Kidney (tissue), 14 donors: ENCODE results near the gene EPHA2. TPM values are rescaled to one million over a fixed set of nuclear protein-coding genes. Genes with fewer than 3 reads are reported as not detected.
A peak's percentile ranks its signal among the peaks of the same experiment; 100 is the strongest.

Experiments used
- DNase-seq, 5 donors: peaks; one replicate each; pipeline ENCODE4 v3.0.0-alpha.2; 2013 to 2020
- FAIRE-seq: peaks from 2 replicates; lab custom pipeline; 2012; peaks lifted over from hg19 to GRCh38; lab: Jason Lieb, UNC
- H3K27ac ChIP-seq, 2 donors: one replicate each; pipeline ENCODE4 v1.7.0; 2013; ENCODE audit warnings: low read depth in 2 of 2, low read length in 2 of 2, inconsistent platforms in 1 of 2
- H3K27me3 ChIP-seq: one replicate; pipeline ENCODE4 v1.7.1; 2013; ENCODE audit warnings: low read length, inconsistent platforms; ENCODE audit not compliant: control insufficient read depth, insufficient read depth
- H3K36me3 ChIP-seq, 3 donors: one replicate each; pipeline versions ENCODE4 v1.7.0 to v1.7.1; 2013; ENCODE audit warnings: low read length in 3 of 3, control low read depth in 1 of 3, inconsistent platforms in 1 of 3; ENCODE audit not compliant: insufficient read depth in 3 of 3, control insufficient read depth in 2 of 3
- H3K4me1 ChIP-seq, 3 donors: one replicate each; pipeline versions ENCODE4 v1.7.0 to v1.7.1; 2013; ENCODE audit warnings: low read length in 3 of 3, inconsistent platforms in 1 of 3, low read depth in 1 of 3; ENCODE audit not compliant: control insufficient read depth in 2 of 3, insufficient read depth in 2 of 3
- H3K4me3 ChIP-seq, 3 donors: one replicate each; pipeline versions ENCODE4 v1.7.0 to v1.8.1; 2013; ENCODE audit warnings: low read length in 3 of 3, control low read depth in 1 of 3, inconsistent platforms in 1 of 3
- H3K9ac ChIP-seq, 3 donors: one replicate each; pipeline versions ENCODE4 v1.7.0 to v1.7.1; 2013; ENCODE audit warnings: low read length in 3 of 3, control low read depth in 1 of 3, inconsistent platforms in 1 of 3
- H3K9me3 ChIP-seq, 3 donors: one replicate each; pipeline versions ENCODE4 v1.7.0 to v1.7.1; 2013; ENCODE audit warnings: low read length in 3 of 3, control low read depth in 1 of 3, inconsistent platforms in 1 of 3; ENCODE audit not compliant: control insufficient read depth in 2 of 3, insufficient read depth in 1 of 3
- CTCF ChIP-seq: IDR thresholded peaks from 3 replicates; pipeline ENCODE4 v1.5.1; 2012; ENCODE audit warnings: mild to moderate bottlenecking, moderate library complexity, borderline replicate concordance; ENCODE audit not compliant: insufficient read depth; ENCODE audit errors: extremely low read depth
- intact Hi-C: fragments of 100-400 bp; cut with DNase I; formaldehyde crosslinking; loops from one replicate; pipeline ENCODE4 v1.11.1; 2022
- polyA plus RNA-seq: library from polyadenylated mRNA; stranded (reverse); fragments of 350-450 nt; fragmentation: Illumina TruSeq; extraction: RNeasy Lipid Tissue Mini Kit (QIAGEN cat#74804); gene quantifications from one replicate; pipeline ENCODE4 v1.2.3, GENCODE V29; 2014; ENCODE audit warnings: low read depth, low replicate concordance; ENCODE audit not compliant: insufficient read depth
- total RNA-seq: library from RNA; stranded (reverse); fragmentation: NEBNext Ultra II Directional; extraction: Animal tissue kit (Norgen Biotek cat#: 25700); gene quantifications from one replicate; pipeline ENCODE4 v1.2.1, GENCODE V29; 2021
- donor health status: control.
- donor health status: control.
- donor health status: control.
- donor health status: control.
- donor health status: control.
- donor health status: DM: yes; HTN: yes; CAD: no.
- donor health status: Normal renal cell carcinoma (clear cell type).

The EPHA2 gene
- total and polyA plus RNA-seq, 2 donors from 2014 or later = 5.5 to 34.2 TPM

DNA sequence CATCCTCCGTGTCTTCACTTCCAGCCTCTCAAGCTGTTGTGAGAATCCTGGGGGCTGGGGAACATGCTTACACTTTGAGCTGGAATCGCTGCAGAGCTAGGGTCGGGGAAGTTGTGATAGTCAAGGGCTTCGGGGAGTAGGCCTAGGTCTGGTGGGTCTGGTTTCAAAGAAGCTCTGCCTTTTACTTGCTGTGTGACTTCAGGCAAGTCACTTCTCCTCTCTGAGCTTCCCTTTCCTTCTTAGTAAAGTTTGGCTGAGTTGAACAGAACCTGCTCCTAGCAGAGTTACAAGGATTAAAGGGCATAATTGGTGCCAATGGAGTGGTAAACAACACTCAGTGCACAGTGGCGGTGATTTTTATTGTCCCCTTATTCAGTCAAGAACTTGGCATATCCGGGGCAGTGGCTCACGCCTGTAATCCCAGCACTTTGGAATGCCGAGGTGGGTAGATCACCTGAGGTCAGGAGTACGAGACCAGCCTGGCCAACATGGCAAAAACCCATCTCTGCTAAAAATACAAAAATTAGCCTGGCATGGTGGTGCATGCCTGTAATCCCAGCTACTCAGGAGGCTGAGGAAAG, 30.9 kb upstream of the EPHA2 start:
- Histone ChIP-seq H3K4me3 (no peak overlapping the region), H3K9me3 (no peaks in the 10 kb centered on the region), H3K4me1 (peaks cover under 1 to 14% (median 3%) of the 10 kb centered on the region in 3 donors), H3K27ac (no peak overlapping the region), H3K27me3 (no peaks in the 10 kb centered on the region), H3K9ac (no peak overlapping the region), H3K36me3 (no peaks in the 10 kb centered on the region)
- intact Hi-C loops = loop anchor here (5.0 kb wide), 1 partner anchor 109 kb away; no protein-coding TSS in a partner anchor
- FAIRE-seq = no peak
- TF ChIP-seq CTCF = no peak
- no peak for DNase-seq

DNA sequence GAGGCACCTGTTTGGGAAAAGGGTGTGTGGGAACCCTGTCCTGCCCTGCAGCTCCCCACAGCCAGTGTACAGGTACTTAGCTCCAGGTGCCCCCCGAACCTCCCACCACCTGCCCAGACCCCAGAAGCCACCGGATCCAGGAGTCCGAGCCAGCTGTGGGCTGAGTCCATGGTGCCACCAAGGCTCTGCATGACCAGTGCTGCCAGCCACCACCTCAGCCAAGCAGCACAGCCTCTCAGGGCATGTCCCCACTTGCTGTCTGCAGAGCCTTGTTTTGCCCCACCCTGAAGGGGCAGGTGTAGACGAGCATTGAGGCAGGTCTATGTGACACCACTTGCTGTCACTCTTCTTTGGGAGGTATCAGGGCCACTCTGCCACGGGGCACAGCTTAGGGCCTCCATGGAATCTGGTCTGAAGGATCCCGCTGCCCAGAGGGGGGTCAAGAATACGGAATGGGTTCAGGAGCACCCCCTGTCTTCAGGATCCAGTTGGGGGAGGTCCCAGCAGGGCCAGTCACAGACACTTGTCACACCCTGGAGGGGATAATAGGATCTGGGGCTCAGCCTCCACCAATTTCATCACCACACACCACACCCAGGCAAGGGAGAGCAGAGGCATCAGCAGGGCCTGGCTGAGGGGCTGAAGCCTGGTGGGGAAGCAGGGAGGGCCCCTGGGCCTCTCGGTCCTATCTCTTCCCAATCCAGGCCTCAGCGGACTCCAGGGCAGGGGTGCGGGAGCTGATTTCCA, 28.9 kb upstream of the EPHA2 start:
- Histone ChIP-seq H3K4me3 (no peak overlapping the region), H3K9ac (no peak overlapping the region), H3K9me3 (no peaks in the 10 kb centered on the region), H3K27ac (no peak overlapping the region), H3K4me1 (peaks cover 3 to 18% (median 5%) of the 10 kb centered on the region in 3 donors), H3K36me3 (no peaks in the 10 kb centered on the region), H3K27me3 (no peaks in the 10 kb centered on the region)
- DNase-seq = no peak
- FAIRE-seq = no peak
- TF ChIP-seq CTCF = no peak
- intact Hi-C loops = loop anchor here (5.0 kb wide), 1 partner anchor 107 kb away; no protein-coding TSS in a partner anchor

DNA sequence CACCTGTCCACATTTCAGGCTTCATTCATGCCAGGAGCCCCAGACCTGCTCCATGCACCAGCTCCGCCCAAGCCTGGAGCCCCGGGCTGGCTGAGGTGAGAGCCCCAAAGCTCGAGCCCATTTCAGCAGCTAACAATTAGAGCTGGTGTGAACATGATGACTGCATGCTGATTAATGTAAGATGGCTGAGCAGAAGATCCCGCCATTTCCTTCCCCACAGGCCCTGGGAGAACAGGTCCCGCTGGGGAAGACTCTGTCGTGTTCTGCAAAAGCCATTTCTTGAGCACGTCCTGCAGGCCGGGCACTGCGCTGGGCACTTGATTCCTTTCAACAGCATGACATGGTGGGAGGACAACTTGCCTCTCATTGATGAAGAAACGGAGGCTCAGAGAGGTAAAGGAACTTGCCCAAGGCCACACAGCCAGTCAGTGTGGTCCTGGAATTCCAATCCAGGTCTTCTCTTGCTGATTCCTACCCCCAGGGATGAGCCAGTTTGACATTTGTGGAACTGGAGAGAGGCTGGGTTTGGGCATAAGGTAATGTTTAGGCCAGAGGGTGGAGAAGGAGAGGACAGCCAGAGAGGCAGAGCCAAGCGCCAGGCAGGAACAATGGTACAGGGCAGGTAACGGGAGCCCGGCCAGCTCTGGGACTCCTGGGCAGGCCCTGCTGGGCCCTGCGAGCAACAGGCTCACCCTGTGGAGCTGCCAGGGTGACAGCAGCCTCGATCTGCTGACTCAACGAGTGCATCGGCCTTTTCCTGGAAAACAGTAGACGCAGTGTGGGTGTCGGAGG, 28.1 kb upstream of the EPHA2 start:
- Histone ChIP-seq H3K36me3 (no peaks in the 10 kb centered on the region), H3K27ac (no peak overlapping the region), H3K9me3 (no peaks in the 10 kb centered on the region), H3K27me3 (no peaks in the 10 kb centered on the region), H3K9ac (no peak overlapping the region), H3K4me3 (no peak overlapping the region), H3K4me1 (peaks cover 3 to 19% (median 5%) of the 10 kb centered on the region in 3 donors)
- DNase-seq = peak in 1 of 5 donors; percentile 69
- no peak for FAIRE-seq
- intact Hi-C loops = no loop called here
- TF ChIP-seq CTCF = no peak
